HS-5 (cell line): Measurements from ENCODE around the gene MEGF6.

Experiments
- DNase-seq: peaks from one replicate; pipeline ENCODE4 v3.0.0-alpha.2; 2012; ENCODE audit warnings: low read depth

MEGF6 gene

DNA sequence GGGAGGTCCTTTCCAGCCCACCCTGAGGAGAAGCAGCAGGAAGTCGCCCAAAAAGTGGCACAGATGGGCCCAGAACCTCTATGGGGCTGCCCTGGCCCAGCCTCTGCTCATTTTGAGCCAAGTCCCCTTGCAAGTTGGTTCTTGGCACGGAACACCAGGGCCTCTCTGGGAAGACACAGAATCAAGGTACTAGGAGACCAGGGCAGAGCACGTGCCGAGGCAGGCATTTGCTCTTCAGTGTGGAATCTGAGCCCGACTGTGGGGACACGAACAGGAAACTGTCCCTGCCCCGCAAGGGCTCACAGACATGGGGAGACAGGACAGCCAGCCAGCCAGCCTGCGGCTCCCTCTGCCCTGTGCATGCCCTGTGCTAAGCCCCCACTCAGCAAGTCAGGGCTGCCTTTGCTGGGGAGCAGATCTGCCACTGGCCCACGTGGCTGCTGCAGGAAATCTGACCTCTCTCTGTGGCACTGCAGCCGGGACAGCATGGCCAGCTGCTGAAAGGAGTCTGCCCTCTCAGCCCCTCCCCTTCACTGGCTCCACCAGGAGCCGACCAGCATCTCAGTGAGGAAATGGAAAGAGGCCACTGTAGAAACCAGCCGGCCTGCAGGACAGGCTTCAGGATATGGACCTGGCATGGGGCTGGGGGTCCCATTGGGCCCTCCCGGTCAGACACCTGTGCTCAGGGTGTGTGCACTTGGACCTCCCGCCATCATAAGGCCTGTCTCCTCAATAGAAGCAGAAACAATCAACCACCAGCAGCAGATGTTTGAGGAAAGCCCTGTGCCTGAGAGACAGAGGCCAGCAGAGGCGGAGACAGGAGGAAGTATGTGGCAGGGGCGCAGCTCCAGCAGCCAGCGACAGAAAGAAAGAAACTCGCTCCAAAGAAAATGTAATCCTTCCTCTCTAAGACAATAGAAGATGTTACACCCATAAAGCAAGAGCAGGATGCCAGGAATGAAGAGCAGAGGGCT is 153.1 kb downstream of the MEGF6 start:
- no peak for DNase-seq

- no peak for DNase-seq
These were observed 154.1 kb downstream of the MEGF6 start for GRCh38 chr1:3456964-3457909.

DNA sequence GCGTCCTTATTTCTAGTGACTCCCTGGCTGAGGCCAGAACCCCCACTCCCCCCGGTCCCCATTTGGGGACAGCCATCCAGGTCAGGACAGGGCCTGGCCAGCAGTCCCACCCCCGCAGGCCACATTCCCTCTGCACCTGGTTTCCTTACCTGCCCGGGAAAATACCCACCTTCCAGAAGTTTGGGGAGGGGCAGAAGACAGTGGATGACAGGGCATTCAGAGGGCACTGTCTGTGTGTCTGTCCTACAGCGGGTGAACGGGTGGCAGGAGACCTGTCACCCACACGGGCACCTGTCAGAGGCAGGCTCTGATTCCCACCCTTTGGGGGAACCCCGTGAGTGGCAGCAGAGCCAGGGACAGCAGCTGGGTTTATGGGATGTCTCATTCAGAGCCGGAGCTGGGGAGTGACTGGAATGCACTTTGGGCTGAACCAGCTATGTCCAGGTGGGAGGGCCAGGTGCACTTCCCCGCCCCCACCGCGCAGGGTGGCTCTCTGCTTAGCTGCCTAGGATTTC is 154.8 kb downstream of the MEGF6 start:
- DNase-seq, result no peak

GRCh38 chr1:3455670-3456448 is 155.4 kb downstream of the MEGF6 start:
- no peak for DNase-seq

DNA sequence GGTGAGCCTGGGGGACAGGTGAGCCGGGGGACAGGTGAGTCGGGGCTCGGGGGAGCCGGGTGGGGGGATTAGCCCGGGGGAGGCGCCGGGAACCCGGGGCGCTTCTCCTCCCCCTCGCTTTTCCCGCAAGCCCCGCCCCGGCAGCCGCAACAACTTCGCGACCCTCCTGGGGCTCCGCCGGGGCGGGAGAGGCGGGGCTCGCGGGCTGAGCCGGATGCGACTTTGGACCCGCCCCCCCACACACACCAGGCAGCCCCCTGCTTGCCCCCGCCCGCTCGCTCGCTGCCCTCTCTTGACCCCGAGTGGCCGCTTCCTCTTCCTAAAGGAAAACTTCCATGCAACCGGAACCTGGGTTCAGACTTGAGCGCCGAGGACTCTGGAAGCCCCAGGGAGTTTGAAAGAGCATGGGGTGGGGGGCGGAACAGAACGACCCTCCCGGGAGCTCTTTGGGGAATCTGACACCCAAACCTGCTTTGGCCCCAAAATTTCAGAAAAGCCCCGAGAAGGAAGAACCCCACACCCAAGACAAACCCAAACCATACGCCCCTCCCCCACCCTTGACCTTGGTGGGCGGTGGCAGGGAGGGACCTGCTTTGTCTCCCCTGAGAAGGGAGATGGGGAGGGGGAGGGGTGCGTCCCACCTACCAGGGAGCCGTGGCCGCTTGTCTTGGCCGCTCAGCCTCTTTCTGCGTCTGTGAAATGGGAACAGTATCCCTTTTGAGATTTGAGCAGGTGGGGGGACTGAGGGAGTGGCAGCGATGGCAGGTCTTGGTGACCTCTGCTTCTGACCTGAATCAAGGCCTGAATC is 156.3 kb downstream of the MEGF6 start:
- no peak for DNase-seq

DNA sequence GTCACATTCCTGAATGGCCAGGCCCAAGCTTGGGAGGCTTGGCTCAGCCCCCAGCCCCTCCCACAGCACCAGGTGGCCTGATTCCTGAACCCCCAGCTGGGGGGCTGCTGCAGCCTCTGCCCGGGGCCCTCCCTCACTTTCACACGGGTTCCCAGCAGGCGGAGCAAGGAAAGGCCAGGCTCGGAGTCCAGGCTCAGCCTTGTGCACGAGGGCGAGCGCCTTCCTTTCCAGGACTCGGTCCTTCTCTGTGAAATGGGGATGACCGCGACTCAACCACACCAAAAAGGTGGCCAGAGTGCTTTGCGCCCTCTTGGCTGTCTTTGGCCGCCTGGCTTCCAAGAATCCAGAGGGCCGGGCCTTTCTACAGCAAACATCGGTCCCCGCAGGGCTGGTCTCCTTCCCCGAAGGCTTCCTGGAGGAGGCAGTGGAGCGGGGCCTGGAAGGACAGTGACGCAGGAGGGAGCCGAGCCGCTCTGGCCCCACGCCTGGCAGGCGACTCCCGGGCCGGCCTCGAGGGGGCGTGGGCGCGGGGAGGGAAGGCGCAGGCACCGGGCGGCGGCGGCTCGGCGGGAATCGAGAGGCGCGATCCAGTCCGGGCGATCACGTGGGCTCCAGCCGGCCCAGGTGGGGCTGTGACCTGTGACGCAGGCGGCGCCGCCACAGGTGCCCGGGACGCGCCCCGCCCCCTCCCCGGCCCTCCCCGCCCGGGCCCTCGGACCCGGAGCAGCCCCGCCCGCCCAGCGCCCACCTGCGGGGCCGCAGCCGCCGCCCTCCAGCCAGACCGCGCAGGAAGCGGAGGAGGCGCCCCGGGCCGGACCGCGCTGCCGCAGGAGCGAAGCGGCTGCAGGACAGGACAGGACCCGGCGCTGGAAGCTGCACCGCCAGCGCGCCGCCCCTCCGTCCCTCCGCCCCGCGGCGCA is 157.2 kb downstream of the MEGF6 start, which contains the start of gene ARHGEF16:
TSS of gene ARHGEF16 (plus strand) at position 775 of the 920 bp plus-strand sequence. CDS start 8,420 bp downstream, outside the sequence.
- DNase-seq, result no peak

DNA sequence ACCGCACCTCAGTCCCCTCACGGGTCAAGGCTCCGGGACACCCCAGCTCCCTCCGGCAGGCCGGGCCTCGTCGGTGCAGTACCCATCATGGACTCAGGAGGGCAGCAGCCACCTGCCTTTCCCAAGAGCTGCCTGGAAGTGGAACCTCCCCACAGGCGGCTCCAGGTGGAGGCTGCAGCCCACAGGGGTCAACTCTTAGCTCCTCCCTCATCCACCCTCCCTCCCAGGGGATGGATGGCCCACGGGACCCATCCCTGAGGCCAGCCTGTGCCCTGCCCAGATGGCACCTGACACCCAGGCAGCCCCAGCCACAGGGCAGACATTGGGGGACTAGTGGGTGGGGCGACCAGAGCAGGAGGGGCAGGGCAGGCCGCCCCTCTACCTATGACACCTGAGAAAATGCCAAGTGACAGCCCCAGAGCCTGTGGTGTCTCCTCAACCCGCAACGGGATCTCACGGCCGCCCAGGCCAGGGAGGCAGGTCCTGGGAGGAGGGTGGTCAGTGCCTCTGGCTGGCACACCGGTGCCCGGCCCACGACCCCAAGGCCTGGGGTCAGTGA is 158.0 kb downstream of the MEGF6 start:
- peak; percentile 11 for DNase-seq

GRCh38 chr1:3452866-3453175 is 158.5 kb downstream of the MEGF6 start:
- no peak for DNase-seq

GRCh38 chr1:3451994-3452865 is 159.1 kb downstream of the MEGF6 start:
- DNase-seq, result no peak

DNA sequence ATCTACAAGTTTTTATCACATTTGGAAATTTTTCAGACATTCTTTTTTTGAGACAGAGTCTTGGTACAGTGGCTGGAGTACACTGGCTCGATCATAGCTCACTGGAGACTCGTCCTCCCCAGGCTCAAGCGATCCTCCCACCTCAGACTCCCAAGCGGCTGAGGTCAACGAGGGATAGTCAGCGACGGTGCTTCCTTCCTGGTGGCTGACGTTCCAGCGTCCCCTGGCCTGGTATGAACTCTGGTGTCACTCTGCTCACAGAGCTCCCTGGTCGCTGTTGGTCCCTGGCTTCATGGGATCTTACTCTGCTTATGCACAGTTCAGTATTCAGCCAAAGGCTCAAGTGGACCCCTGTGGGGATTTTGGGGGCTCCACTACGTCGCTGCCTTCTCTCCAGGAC is 160.3 kb downstream of the MEGF6 start:
- no peak for DNase-seq

DNA sequence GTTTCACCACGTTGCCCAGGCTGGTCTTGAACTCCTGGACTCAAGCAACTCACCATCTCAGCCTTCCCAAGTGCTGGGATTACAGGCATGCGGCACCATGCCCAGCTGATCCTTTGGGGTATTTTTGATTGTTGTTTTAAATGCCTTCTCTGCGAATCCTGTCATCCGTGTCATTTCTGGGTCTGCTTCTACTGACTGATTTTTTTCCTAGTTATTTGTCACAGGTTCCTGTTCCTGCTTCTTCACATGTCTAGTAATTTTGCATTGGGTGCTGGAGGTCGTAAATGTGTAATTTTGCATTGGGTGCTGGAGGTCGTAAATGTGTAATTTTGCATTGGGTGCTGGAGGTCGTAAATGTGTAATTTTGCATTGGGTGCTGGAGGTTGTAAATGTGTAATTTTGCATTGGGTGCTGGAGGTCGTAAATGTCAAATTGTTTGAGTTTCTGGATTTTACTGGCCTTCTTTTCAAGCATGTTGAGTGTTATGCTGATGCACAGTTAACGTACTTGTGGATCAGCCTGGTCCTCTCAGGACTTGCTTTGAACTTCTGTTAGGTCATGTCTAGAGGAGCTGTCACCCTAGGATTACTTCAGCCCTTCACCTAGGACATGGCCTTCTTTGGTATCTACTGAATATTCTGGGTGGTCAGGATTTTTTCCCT is 161.0 kb downstream of the MEGF6 start:
- no peak for DNase-seq

DNA sequence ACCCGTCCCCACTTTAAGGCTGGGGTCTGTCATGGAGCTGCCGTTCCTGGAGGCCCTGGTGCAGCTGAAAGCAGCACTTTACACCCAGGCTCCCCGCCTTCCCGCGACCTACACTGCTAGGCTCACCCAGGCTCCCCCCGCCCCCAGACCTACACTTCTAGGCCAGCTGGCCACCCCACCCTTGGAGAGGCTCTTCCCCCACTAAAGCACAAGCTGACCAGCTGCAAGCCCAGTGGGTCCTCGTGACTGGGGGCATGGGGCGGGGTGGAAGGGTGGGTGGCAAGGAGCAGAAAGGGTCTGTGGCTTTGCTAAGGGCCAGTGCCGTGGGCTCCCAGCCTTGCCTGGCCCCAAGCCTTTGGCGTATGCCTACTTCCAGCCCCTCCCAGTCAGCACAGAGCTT is 166.6 kb downstream of the MEGF6 start:
- no peak for DNase-seq

DNA sequence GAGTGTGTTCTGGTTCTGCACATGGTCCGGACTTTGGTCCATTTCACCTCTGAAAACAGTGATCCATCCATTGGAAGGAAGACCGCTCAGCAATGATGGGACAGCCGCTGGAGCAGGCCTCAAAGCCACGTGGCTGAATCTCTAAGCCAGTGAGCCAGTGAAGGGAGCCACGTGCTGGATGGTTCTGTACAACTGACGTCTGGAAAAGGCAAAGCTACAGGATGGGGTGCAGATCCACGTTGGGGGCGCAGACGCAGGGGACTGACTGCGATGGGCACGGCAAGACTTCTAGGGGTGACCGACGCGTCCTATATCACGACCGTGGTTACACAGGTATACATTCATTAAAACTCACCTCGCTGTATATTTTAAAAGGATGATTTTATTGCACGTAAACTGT is 167.0 kb downstream of the MEGF6 start:
- no peak for DNase-seq

GRCh38 chr1:3443807-3444206 is 167.5 kb downstream of the MEGF6 start:
- DNase-seq, result no peak

GRCh38 chr1:3442901-3443300 is 168.4 kb downstream of the MEGF6 start:
- DNase-seq, result no peak

GRCh38 chr1:3442331-3442730 is 169.0 kb downstream of the MEGF6 start:
- DNase-seq, result no peak

- no peak for DNase-seq
These were observed 169.4 kb downstream of the MEGF6 start for GRCh38 chr1:3441880-3442279.

DNA sequence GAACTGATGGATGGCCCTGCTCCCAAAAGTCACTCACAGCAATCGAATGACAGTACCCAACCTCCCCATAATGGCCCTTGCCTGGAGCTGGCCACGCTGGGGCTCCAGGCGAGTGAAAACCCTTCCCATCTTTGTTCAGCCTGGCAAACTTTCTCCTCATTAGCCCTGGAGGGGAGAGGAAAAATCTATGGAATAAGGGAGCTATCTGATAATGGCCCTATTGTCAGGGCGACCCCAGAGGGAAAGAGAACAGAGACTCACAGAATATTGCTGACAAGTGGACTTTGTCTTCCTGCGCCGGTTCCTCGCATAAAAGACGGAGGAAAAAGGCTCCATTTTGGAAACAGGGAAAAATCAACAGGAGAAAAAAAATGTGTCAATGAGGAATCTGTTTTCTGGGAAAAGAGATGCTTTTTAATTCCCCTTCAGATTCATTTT is 169.9 kb downstream of the MEGF6 start:
- DNase-seq, result no peak
